ENCODE data around the gene SLC29A1. TPM values are rescaled to one million over a fixed set of nuclear protein-coding genes. Genes with fewer than 3 reads are reported as not detected.

The SLC29A1 gene
- total and polyA plus RNA-seq, 2 donors (not counting 3 experiments of a cell fraction or from before 2014, with no cell fraction given) = 202 to 539 TPM

GRCh38 chr6:44235891-44236516, 12.6 kb downstream of the SLC29A1 start:
- H3K4me2 ChIP-seq (ENCODE audit: insufficient read depth, low read length) = no peak overlapping the region
- ChIA-PET CTCF (interaction anchor here (3.9 to 7.2 kb wide), 2 partner anchors 12 to 61 kb away, joined by 55 to 148 read pairs; partner anchors contain the start of gene SLC29A1), POLR2A (interaction anchor here (1.0 to 1.1 kb wide), 2 partner anchors 11 to 12 kb away, joined by 4 read pairs; partner anchors contain the start of gene HSP90AB1)
- intact Hi-C loops (cut with micrococcal nuclease) = no loop called here
- no peak overlapping the region for H2AFZ ChIP-seq (ENCODE audit: low read depth, low read length)
- H3K9me1 ChIP-seq (replicated peaks; ENCODE audit: control insufficient read depth, extremely low read depth, insufficient read depth, low read length) = no peaks in the 10 kb centered on the region
- H3K79me2 ChIP-seq (ENCODE audit: control insufficient read depth, insufficient read depth, low read length) = no peaks in the 10 kb centered on the region
- no peaks in the 10 kb centered on the region for H3K27me3 ChIP-seq (ENCODE audit: control insufficient read depth in 2 of 2, insufficient read depth in 2 of 2, low read length in 2 of 2)
- TF ChIP-seq FOS (IDR thresholded peaks at IDR 0.05; ENCODE audit: borderline replicate concordance, insufficient read depth, low read length) = no peak
- TF ChIP-seq POLR2A (IDR thresholded peaks at IDR 0.05; ENCODE audit: low read depth, low read length) = no peak
- no peak for TF ChIP-seq POLR2AphosphoS5 (IDR thresholded peaks at IDR 0.05; ENCODE audit: insufficient read depth, low read depth, low read length)
- TF ChIP-seq JUN (IDR thresholded peaks at IDR 0.05; ENCODE audit: borderline replicate concordance, insufficient read depth, insufficient read length, low read depth) = no peak
- no peak for TF ChIP-seq GATA2 (IDR thresholded peaks at IDR 0.05; ENCODE audit: insufficient read depth, insufficient read length, low read depth, low read length)
- no peak for TF ChIP-seq EZH2 (IDR thresholded peaks at IDR 0.05; ENCODE audit: borderline replicate concordance, low read depth, low read length, severe bottlenecking)
- TF ChIP-seq CTCF (IDR thresholded peaks at IDR 0.05; ENCODE audit: extremely low read depth in 1 of 2, insufficient read depth in 1 of 2, low read depth in 1 of 2, low read length in 2 of 2) = no peak
- TF ChIP-seq MYC (IDR thresholded peaks at IDR 0.05; ENCODE audit: low read depth, low read length) = no peak
- TF ChIP-seq MAX (IDR thresholded peaks at IDR 0.05; ENCODE audit: insufficient read depth, insufficient read length) = no peak
- no peaks in the 10 kb centered on the region for H4K20me1 ChIP-seq (replicated peaks; ENCODE audit: control insufficient read depth, extremely low read depth, insufficient read depth, low read length)
- no peaks in the 10 kb centered on the region for H3K9me3 ChIP-seq (replicated peaks; ENCODE audit: control insufficient read depth, insufficient read depth, low read length)
- H3K27ac ChIP-seq (ENCODE audit: insufficient read depth, low read depth, low read length) = no peak overlapping the region
- DNase-seq (ENCODE audit: low read depth, low spot score) = no peak
- FAIRE-seq = peak; percentile 70
- peaks cover 41% of the 10 kb centered on the region for H3K4me1 ChIP-seq (ENCODE audit: control insufficient read depth, extremely low read depth, insufficient read depth, low read length)
- peaks cover 16 to 26% of the 10 kb centered on the region in 2 experiments for H3K36me3 ChIP-seq (ENCODE audit: control insufficient read depth in 2 of 2, extremely low read depth in 1 of 2, insufficient read depth in 2 of 2, low read length in 2 of 2)
- dilution Hi-C loops (cut with MboI; ENCODE audit: extremely low pct_ligation_motif_present, low sequenced_read_pairs) = loop anchor here (10.0 kb wide), 1 partner anchor 131 kb away; no protein-coding TSS in a partner anchor
- H3K4me3 ChIP-seq (replicated peaks in 1 of 3; ENCODE audit: insufficient read depth in 1 of 3, low read depth in 1 of 3, low read length in 3 of 3) = no peak overlapping the region
- no TSS peak for BruUV-seq (replicated peaks)
- H3K9ac ChIP-seq (replicated peaks; ENCODE audit: extremely low read depth, insufficient read depth, low read length) = no peak overlapping the region
